ENCODE measurements around the gene COQ4.

COQ4 gene

GRCh38 chr9:128343855-128344254, 21.2 kb downstream of the COQ4 start:
- no peak overlapping the region for H2AFZ ChIP-seq (ENCODE audit: low read length)
- no peaks in the 10 kb centered on the region for H3K36me3 ChIP-seq (ENCODE audit: insufficient read depth, low read length)
- no peaks in the 10 kb centered on the region for H3K79me2 ChIP-seq (ENCODE audit: insufficient read depth, low read length)
- H4K20me1 ChIP-seq (ENCODE audit: insufficient read depth, low read length, poor library complexity, severe bottlenecking): no peaks in the 10 kb centered on the region
- no peak overlapping the region for H3K4me2 ChIP-seq (ENCODE audit: low read depth, low read length, poor library complexity, severe bottlenecking)
- TF ChIP-seq CTCF (conservative IDR thresholded peaks at IDR 0.05; ENCODE audit: low read length): no peak
- TF ChIP-seq EZH2phosphoT487 (IDR thresholded peaks at IDR 0.05; ENCODE audit: borderline replicate concordance): no peak
- no peaks in the 10 kb centered on the region for H3K9me3 ChIP-seq (ENCODE audit: insufficient read depth, low read depth, low read length)
- H3K4me3 ChIP-seq (ENCODE audit: low read length, poor library complexity, severe bottlenecking): no peak overlapping the region
- H3K4me1 ChIP-seq (ENCODE audit: insufficient read depth, low read length, poor library complexity, severe bottlenecking): peaks cover 6% of the 10 kb centered on the region
- no peaks in the 10 kb centered on the region for H3F3A ChIP-seq (ENCODE audit: low read depth)
- H3K9ac ChIP-seq (ENCODE audit: low read depth, low read length, poor library complexity, severe bottlenecking): no peak overlapping the region
- no peaks in the 10 kb centered on the region for H3K9me2 ChIP-seq (replicated peaks; ENCODE audit: low read depth, low read length)
- H3K27me3 ChIP-seq (ENCODE audit: insufficient read depth, low read length, poor library complexity, severe bottlenecking): no peaks in the 10 kb centered on the region

GRCh38 chr9:128344931-128345605, 22.4 kb downstream of the COQ4 start:
- no peaks in the 10 kb centered on the region for H3K9me2 ChIP-seq (replicated peaks; ENCODE audit: low read depth, low read length)
- no peak overlapping the region for H3K9ac ChIP-seq (ENCODE audit: low read depth, low read length, poor library complexity, severe bottlenecking)
- no peaks in the 10 kb centered on the region for H3F3A ChIP-seq (ENCODE audit: low read depth)
- no peak overlapping the region for H3K4me3 ChIP-seq (ENCODE audit: low read length, poor library complexity, severe bottlenecking)
- no peaks in the 10 kb centered on the region for H3K27me3 ChIP-seq (ENCODE audit: insufficient read depth, low read length, poor library complexity, severe bottlenecking)
- H3K79me2 ChIP-seq (ENCODE audit: insufficient read depth, low read length): no peaks in the 10 kb centered on the region
- H4K20me1 ChIP-seq (ENCODE audit: insufficient read depth, low read length, poor library complexity, severe bottlenecking): no peaks in the 10 kb centered on the region
- TF ChIP-seq CTCF (conservative IDR thresholded peaks at IDR 0.05; ENCODE audit: low read length) (no peak), EZH2phosphoT487 (IDR thresholded peaks at IDR 0.05; ENCODE audit: borderline replicate concordance) (no peak)
- H2AFZ ChIP-seq (ENCODE audit: low read length): no peak overlapping the region
- H3K36me3 ChIP-seq (ENCODE audit: insufficient read depth, low read length): no peaks in the 10 kb centered on the region
- H3K4me1 ChIP-seq (ENCODE audit: insufficient read depth, low read length, poor library complexity, severe bottlenecking): peaks cover 1% of the 10 kb centered on the region
- H3K9me3 ChIP-seq (ENCODE audit: insufficient read depth, low read depth, low read length): no peaks in the 10 kb centered on the region
- no peak overlapping the region for H3K4me2 ChIP-seq (ENCODE audit: low read depth, low read length, poor library complexity, severe bottlenecking)

GRCh38 chr9:128349125-128349524, 26.5 kb downstream of the COQ4 start:
- Histone ChIP-seq H3F3A (ENCODE audit: low read depth) (no peaks in the 10 kb centered on the region), H3K36me3 (ENCODE audit: insufficient read depth, low read length) (peaks cover 3% of the 10 kb centered on the region; the same call in 1 of the 2 replicates)

More at GRCh38 chr9:128349125-128349524, 26.5 kb downstream of the COQ4 start:
- Histone ChIP-seq H3K27me3 (ENCODE audit: insufficient read depth, low read length, poor library complexity, severe bottlenecking) (no peaks in the 10 kb centered on the region), H2AFZ (ENCODE audit: low read length) (no peak overlapping the region), H3K4me3 (ENCODE audit: low read length, poor library complexity, severe bottlenecking) (no peak overlapping the region), H3K9ac (ENCODE audit: low read depth, low read length, poor library complexity, severe bottlenecking) (no peak overlapping the region), H3K9me3 (ENCODE audit: insufficient read depth, low read depth, low read length) (no peaks in the 10 kb centered on the region), H3K9me2 (replicated peaks; ENCODE audit: low read depth, low read length) (no peaks in the 10 kb centered on the region), H3K79me2 (ENCODE audit: insufficient read depth, low read length) (no peaks in the 10 kb centered on the region), H3K4me2 (ENCODE audit: low read depth, low read length, poor library complexity, severe bottlenecking) (no peak overlapping the region), H3K4me1 (ENCODE audit: insufficient read depth, low read length, poor library complexity, severe bottlenecking) (no peaks in the 10 kb centered on the region), H4K20me1 (ENCODE audit: insufficient read depth, low read length, poor library complexity, severe bottlenecking) (no peaks in the 10 kb centered on the region)
- TF ChIP-seq CTCF (conservative IDR thresholded peaks at IDR 0.05; ENCODE audit: low read length) (no peak), EZH2phosphoT487 (IDR thresholded peaks at IDR 0.05; ENCODE audit: borderline replicate concordance) (no peak)

Measured in Loucy (cell line).